AG09319 (cell line): Measurements from ENCODE around the gene LAGE3.

ENCODE experiments used
- DNase-seq: peaks from one replicate; pipeline ENCODE4 v3.0.0-alpha.2; 2010; ENCODE audit warnings: low read depth; ENCODE audit errors: extremely low read depth
- CTCF ChIP-seq: IDR thresholded peaks from 2 replicates; pipeline ENCODE4 v1.5.1; 2011; ENCODE audit warnings: low read depth, mild to moderate bottlenecking, inconsistent platforms, low read length, moderate library complexity

LAGE3 gene

DNA sequence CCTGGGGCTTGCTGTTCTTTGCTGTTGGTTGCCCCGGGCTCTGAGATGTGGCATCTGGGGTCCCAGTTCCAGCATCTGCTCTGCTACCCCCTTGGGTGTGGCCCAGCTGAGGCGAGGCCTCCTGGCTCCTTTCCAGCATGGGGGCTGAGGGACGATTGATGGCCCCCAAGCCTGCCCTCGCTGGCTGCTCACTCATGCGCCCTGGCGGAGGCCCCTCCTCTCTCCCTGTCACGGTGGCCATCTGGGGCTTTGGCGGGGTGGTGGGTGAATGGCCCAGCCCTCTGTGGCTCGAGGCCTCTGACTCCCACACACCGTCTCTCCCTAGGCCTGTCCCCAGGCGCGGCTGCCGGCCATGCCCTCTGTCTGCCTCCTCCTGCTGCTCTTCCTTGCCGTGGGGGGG, 19.2 kb downstream of the LAGE3 start:
- no peak for TF ChIP-seq CTCF
- DNase-seq = no peak

- DNase-seq = no peak
- no peak for TF ChIP-seq CTCF
Observed at GRCh38 chrX:154458954-154459778, 19.9 kb downstream of the LAGE3 start.

GRCh38 chrX:154458116-154458953, 20.7 kb downstream of the LAGE3 start, which contains the start of gene PLXNA3:
PLXNA3 (plus strand) TSS chrX:154458281; CDS start chrX:154460184, 1,903 bp downstream.
- no peak for DNase-seq
- no peak for TF ChIP-seq CTCF

- no peak for TF ChIP-seq CTCF
- DNase-seq = no peak
Observed at GRCh38 chrX:154457491-154458115, 21.5 kb downstream of the LAGE3 start.

GRCh38 chrX:154452823-154453222, 26.3 kb downstream of the LAGE3 start:
- TF ChIP-seq CTCF = no peak
- no peak for DNase-seq

GRCh38 chrX:154450312-154450711, 28.8 kb downstream of the LAGE3 start:
- no peak for DNase-seq
- no peak for TF ChIP-seq CTCF
